IMR-90 (cell line): ENCODE data around the gene PSMD14. TPM values are rescaled to one million over a fixed set of nuclear protein-coding genes. Genes with fewer than 3 reads are reported as not detected.

Experiments
- ATAC-seq: fragments of 200-7000 bp; cut with Tn5 transposase; 2 replicates; pipeline ENCODE4 v1.9.1; 2020; ENCODE audit warnings: low read depth, mild to moderate bottlenecking, moderate library complexity
- BruUV-seq: library from RNA; stranded (reverse); fragments of 400-500 nt; replicated peaks from 2 replicates; lab custom pipeline; 2021; lab: Mats Ljungman, UMichigan
- CTCF ChIA-PET: fragments of 300-600 bp; formaldehyde crosslinking; extraction: SDS; loops from one replicate; lab custom pipeline; 2021; ENCODE audit warnings: antibody characterized with exemption; lab: Yijun Ruan, JAX
- POLR2A ChIA-PET: fragments of 300-600 bp; sonication (Branson Sonifier 250); formaldehyde crosslinking; loops from one replicate; lab custom pipeline; 2022; ENCODE audit warnings: antibody characterized with exemption; ENCODE audit not compliant: unreplicated experiment; lab: Charles Lee
- DNase-seq: peaks from one replicate; pipeline ENCODE4 v3.0.0; 2013
- H2AFZ ChIP-seq: replicated peaks from 2 replicates; pipeline ENCODE3; 2013; ENCODE audit warnings: low read length, mild to moderate bottlenecking; ENCODE audit not compliant: poor library complexity
- H2AK5ac ChIP-seq: 2 replicates; pipeline ENCODE4 v1.6.1; 2013; ENCODE audit warnings: low read depth, low read length, inconsistent platforms
- H2AK9ac ChIP-seq: replicated peaks from 2 replicates; pipeline ENCODE3; 2013; ENCODE audit warnings: mild to moderate bottlenecking, low read depth, low read length, moderate library complexity; ENCODE audit not compliant: poor library complexity
- H2BK120ac ChIP-seq: 2 replicates; pipeline ENCODE4 v1.6.1; 2013; ENCODE audit warnings: low read depth, low read length, inconsistent platforms
- H2BK15ac ChIP-seq: 3 replicates; pipeline ENCODE4 v1.6.1; 2013; ENCODE audit warnings: low read depth, low read length, inconsistent platforms
- H2BK20ac ChIP-seq: 2 replicates; pipeline ENCODE4 v1.6.1; 2013; ENCODE audit warnings: low read depth, mild to moderate bottlenecking, inconsistent platforms, low read length, moderate library complexity
- H2BK5ac ChIP-seq: 2 replicates; pipeline ENCODE4 v1.6.1; 2013; ENCODE audit warnings: mild to moderate bottlenecking, low read depth, low read length, inconsistent platforms; ENCODE audit not compliant: poor library complexity, severe bottlenecking
- H3K14ac ChIP-seq: replicated peaks from 2 replicates; pipeline ENCODE4 v1.6.1; 2013; ENCODE audit warnings: low read depth, low read length, inconsistent platforms
- H3K18ac ChIP-seq: 2 replicates; pipeline ENCODE4 v1.6.1; 2013; ENCODE audit warnings: low read depth, low read length, control low read depth
- H3K23ac ChIP-seq: 2 replicates; pipeline ENCODE4 v1.6.1; 2013; ENCODE audit warnings: low read depth, low read length, inconsistent platforms
- H3K27ac ChIP-seq: 2 replicates; pipeline ENCODE4 v1.5.1; 2013; ENCODE audit warnings: mild to moderate bottlenecking, control low read depth, low read length; ENCODE audit not compliant: insufficient read depth
- H3K27me3 ChIP-seq: 2 replicates; pipeline ENCODE4 v1.6.1; 2013; ENCODE audit warnings: low read length; ENCODE audit not compliant: control insufficient read depth, insufficient read depth
- H3K36me3 ChIP-seq: 2 replicates; pipeline ENCODE4 v1.6.1; 2013; ENCODE audit warnings: low read length, mixed read lengths; ENCODE audit not compliant: control insufficient read depth, insufficient read depth
- H3K4ac ChIP-seq: 2 replicates; pipeline ENCODE4 v1.6.1; 2013; ENCODE audit warnings: low read depth, low read length, inconsistent platforms
- H3K4me1 ChIP-seq: 2 replicates; pipeline ENCODE4 v1.6.1; 2013; ENCODE audit warnings: low read length, mixed read lengths; ENCODE audit not compliant: control insufficient read depth, insufficient read depth
- H3K4me2 ChIP-seq: 2 replicates; pipeline ENCODE4 v1.6.1; 2013; ENCODE audit warnings: low read depth, mild to moderate bottlenecking, control low read depth, low read length, moderate library complexity
- H3K4me3 ChIP-seq: 2 replicates; pipeline ENCODE4 v1.5.1; 2013; ENCODE audit warnings: low read depth, mild to moderate bottlenecking, control low read depth, low read length, moderate library complexity; ENCODE audit not compliant: insufficient read depth
- H3K56ac ChIP-seq: 2 replicates; pipeline ENCODE4 v1.6.1; 2013; ENCODE audit warnings: low read length, inconsistent platforms; ENCODE audit not compliant: insufficient read depth; ENCODE audit errors: extremely low read depth
- H3K79me1 ChIP-seq, 2 experiments: 2 replicates each; pipeline ENCODE4 v1.6.1; 2013; ENCODE audit warnings: low read length in 2 of 2, inconsistent platforms in 1 of 2, low read depth in 1 of 2
- H3K9ac ChIP-seq: 2 replicates; pipeline ENCODE4 v1.6.1; 2013; ENCODE audit warnings: low read depth, low read length, control low read depth
- H3K9me1 ChIP-seq: 2 replicates; pipeline ENCODE4 v1.6.1; 2013; ENCODE audit warnings: low read length, inconsistent platforms; ENCODE audit not compliant: insufficient read depth
- H3K9me3 ChIP-seq: 2 replicates; pipeline ENCODE4 v1.6.1; 2013; ENCODE audit warnings: low read length; ENCODE audit not compliant: control insufficient read depth, insufficient read depth
- H4K20me1 ChIP-seq: 2 replicates; pipeline ENCODE4 v1.6.1; 2013; ENCODE audit warnings: low read length, inconsistent platforms; ENCODE audit not compliant: insufficient read depth
- H4K5ac ChIP-seq: 2 replicates; pipeline ENCODE4 v1.6.1; 2013; ENCODE audit warnings: mild to moderate bottlenecking, low read depth, low read length, control low read depth
- H4K8ac ChIP-seq, 2 experiments: 2 replicates each; pipeline ENCODE4 v1.6.1; 2013; ENCODE audit warnings: low read depth in 2 of 2, low read length in 2 of 2, control low read depth in 1 of 2, inconsistent platforms in 1 of 2
- H4K91ac ChIP-seq: 2 replicates; pipeline ENCODE4 v1.6.1; 2013; ENCODE audit warnings: low read depth, low read length, inconsistent platforms; ENCODE audit not compliant: insufficient read depth
- BHLHE40 ChIP-seq: fragments of 150-350 bp; IDR thresholded peaks from 2 replicates; pipeline ENCODE4 v1.6.1; 2016; ENCODE audit warnings: mild to moderate bottlenecking, low read depth, low read length
- CEBPB ChIP-seq: IDR thresholded peaks from 2 replicates; pipeline ENCODE4 v1.6.1; 2012; ENCODE audit warnings: low read depth, low read length, improper control_type of control experiment
- ELK1 ChIP-seq: fragments of 150-350 bp; IDR thresholded peaks from 2 replicates; pipeline ENCODE4 v1.6.1; 2016; ENCODE audit warnings: low read depth, mild to moderate bottlenecking, low read length, moderate library complexity, borderline replicate concordance
- MAFK ChIP-seq: IDR thresholded peaks from 2 replicates; pipeline ENCODE4 v1.6.1; 2012; ENCODE audit warnings: low read depth, low read length, improper control_type of control experiment
- MXI1 ChIP-seq: IDR thresholded peaks from 2 replicates; pipeline ENCODE4 v1.6.1; 2012; ENCODE audit warnings: low read depth, mild to moderate bottlenecking, low read length, moderate library complexity, borderline replicate concordance
- NFE2L2 ChIP-seq: fragments of 150-350 bp; IDR thresholded peaks from 2 replicates; pipeline ENCODE4 v1.6.1; 2016; ENCODE audit warnings: low read depth, mild to moderate bottlenecking, low read length
- RAD21 ChIP-seq: IDR thresholded peaks from 2 replicates; pipeline ENCODE4 v1.6.1; 2012; ENCODE audit warnings: low read length, improper control_type of control experiment
- RFX5 ChIP-seq: IDR thresholded peaks from 2 replicates; pipeline ENCODE4 v1.8.0; 2012; ENCODE audit warnings: low read depth, mild to moderate bottlenecking, low read length, moderate library complexity
- USF2 ChIP-seq: fragments of 150-350 bp; IDR thresholded peaks from 2 replicates; pipeline ENCODE4 v1.6.1; 2017; ENCODE audit warnings: mild to moderate bottlenecking, antibody characterized with exemption, low read length, low read depth
- dilution Hi-C: fragments of 300-500 bp; cut with HindIII; formaldehyde crosslinking; loops from one replicate; pipeline ENCODE4 v1.14.3; 2018; ENCODE audit warnings: low sequenced_read_pairs; ENCODE audit not compliant: unreplicated experiment
- in situ Hi-C: fragments of 300-500 bp; cut with MboI; formaldehyde crosslinking; loops from 3 replicates; pipeline ENCODE4 v1.14.3; 2019; ENCODE audit warnings: low sequenced_read_pairs, inconsistent platforms, mixed read lengths
- intact Hi-C: fragments of 100-400 bp; cut with micrococcal nuclease; formaldehyde crosslinking; loops from 2 replicates; pipeline ENCODE4 v1.10.0; 2022
- polyA plus RNA-seq, 3 experiments: library from polyadenylated mRNA; depleted of rRNA; stranded (reverse); fragments of >200 nt; gene quantifications; 2 replicates each; pipeline ENCODE4 v1.2.3, GENCODE V29; 2012; ENCODE audit warnings: low replicate concordance in 1 of 3
- total RNA-seq: library from RNA; depleted of rRNA; stranded (reverse); fragments of >200 nt; gene quantifications from 2 replicates; pipeline ENCODE4 v1.2.3, GENCODE V29; 2012

PSMD14 gene
- total and polyA plus RNA-seq, 2 of the 4 experiments (the other 2 are of a cell fraction) = 59.3 to 110 TPM

- intact Hi-C loops (no loop called here), in situ Hi-C loops (no loop called here), dilution Hi-C loops (no loop called here)
- H3K4me2 ChIP-seq = peak overlapping the region; percentile 59; the same call in 1 of the 2 replicates
- no peak overlapping the region for H2BK20ac ChIP-seq
- H3K9me1 ChIP-seq = peaks cover 10% of the 10 kb centered on the region; the same call in 1 of the 2 replicates
- H2AFZ ChIP-seq = no peak overlapping the region
- ChIA-PET CTCF (interaction anchor here (1.1 kb wide), 1 partner anchor 17 kb away, joined by 3 read pairs; no protein-coding TSS in a partner anchor), POLR2A (no interaction called here)
- no TSS peak for BruUV-seq
- H3K27ac ChIP-seq = no peak overlapping the region
- no peaks in the 10 kb centered on the region for H3K9me3 ChIP-seq
- no peak overlapping the region for H3K18ac ChIP-seq
- no peak overlapping the region for H3K4ac ChIP-seq
- H3K14ac ChIP-seq = no peak overlapping the region
- H4K5ac ChIP-seq = no peak overlapping the region
- H3K56ac ChIP-seq = no peak overlapping the region
- no peak overlapping the region for H4K91ac ChIP-seq
- peak; percentile 28; the same call in 1 of the 2 replicates for ATAC-seq
- no peak overlapping the region for H2AK5ac ChIP-seq
- H2BK15ac ChIP-seq = no peak overlapping the region
- H3K36me3 ChIP-seq = no peaks in the 10 kb centered on the region
- peaks cover 14 to 54% of the 10 kb centered on the region in 2 experiments for H3K79me1 ChIP-seq
- peak overlapping the region; percentile 41 for H2BK5ac ChIP-seq
- no peak overlapping the region for H2BK120ac ChIP-seq
- peaks cover 11% of the 10 kb centered on the region; the same call in 1 of the 2 replicates for H4K20me1 ChIP-seq
- no peaks in the 10 kb centered on the region for H3K27me3 ChIP-seq
- no peak for DNase-seq
- no peak overlapping the region for H4K8ac ChIP-seq
- no peak overlapping the region for H2AK9ac ChIP-seq
- no peak overlapping the region for H3K9ac ChIP-seq
- no peak overlapping the region for H3K4me3 ChIP-seq
- no peak for TF ChIP-seq MXI1
- TF ChIP-seq USF2 = no peak
- no peak for TF ChIP-seq RAD21
- TF ChIP-seq RFX5 = no peak
- no peak for TF ChIP-seq BHLHE40
- no peak for TF ChIP-seq MAFK
- TF ChIP-seq CEBPB = no peak
- no peak for TF ChIP-seq ELK1
- TF ChIP-seq NFE2L2 = no peak
- peak overlapping the region; percentile 68; the same call in 1 of the 2 replicates for H3K23ac ChIP-seq
- peaks cover 6% of the 10 kb centered on the region for H3K4me1 ChIP-seq
Measured at GRCh38 chr2:161352719-161353118, 44.5 kb downstream of the PSMD14 start.
